Renal cortical epithelial cell (primary cell): Measurements from ENCODE around the gene CFAP45. TPM values are rescaled to one million over a fixed set of nuclear protein-coding genes. Genes with fewer than 3 reads are reported as not detected.

ENCODE experiments used
- DNase-seq: peaks from one replicate; pipeline ENCODE4 v3.0.0-alpha.2; 2011; ENCODE audit warnings: low read depth
- total RNA-seq: library from RNA; depleted of rRNA; stranded (reverse); fragments of >200 nt; gene quantifications from 2 replicates; pipeline ENCODE4 v1.2.3, GENCODE V29; 2014

CFAP45 gene
- total RNA-seq, 1 donor from 2014 or later, result 0.25 TPM

DNA sequence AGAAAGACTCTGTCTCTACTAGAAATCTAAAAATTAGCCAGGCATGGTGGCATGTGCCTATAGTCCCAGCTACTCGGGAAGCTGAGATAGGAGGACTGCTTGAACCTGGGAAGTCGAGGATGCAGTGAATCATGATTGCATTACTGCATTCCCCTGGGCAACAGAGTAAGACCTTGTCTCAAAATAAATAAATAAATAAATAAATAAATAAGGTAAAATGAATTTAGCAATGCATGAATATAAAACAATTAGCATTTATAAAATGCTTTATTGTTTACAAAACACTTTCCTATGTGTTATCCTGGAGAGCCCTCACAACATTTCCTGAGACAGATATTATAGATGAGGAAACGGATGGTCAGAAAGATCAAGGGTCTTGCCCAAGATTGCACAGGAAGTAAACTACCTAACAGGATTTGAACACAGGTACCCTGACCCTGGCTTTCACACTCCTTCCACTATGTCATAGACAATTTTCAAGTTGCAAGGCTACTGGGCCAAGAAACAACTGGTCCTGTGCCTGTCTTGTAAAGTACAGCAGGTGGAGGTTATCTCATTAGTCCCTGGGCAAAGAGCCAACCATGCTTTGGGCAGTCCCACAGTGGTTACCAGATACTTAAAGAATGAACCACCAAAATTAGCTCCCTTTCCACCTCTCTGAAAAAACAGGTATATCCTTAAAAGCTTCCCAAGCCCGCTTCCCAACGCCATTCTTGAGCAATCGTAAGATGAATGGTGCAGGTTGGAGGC, 22.1 kb downstream of the CFAP45 start:
- DNase-seq, result no peak

DNA sequence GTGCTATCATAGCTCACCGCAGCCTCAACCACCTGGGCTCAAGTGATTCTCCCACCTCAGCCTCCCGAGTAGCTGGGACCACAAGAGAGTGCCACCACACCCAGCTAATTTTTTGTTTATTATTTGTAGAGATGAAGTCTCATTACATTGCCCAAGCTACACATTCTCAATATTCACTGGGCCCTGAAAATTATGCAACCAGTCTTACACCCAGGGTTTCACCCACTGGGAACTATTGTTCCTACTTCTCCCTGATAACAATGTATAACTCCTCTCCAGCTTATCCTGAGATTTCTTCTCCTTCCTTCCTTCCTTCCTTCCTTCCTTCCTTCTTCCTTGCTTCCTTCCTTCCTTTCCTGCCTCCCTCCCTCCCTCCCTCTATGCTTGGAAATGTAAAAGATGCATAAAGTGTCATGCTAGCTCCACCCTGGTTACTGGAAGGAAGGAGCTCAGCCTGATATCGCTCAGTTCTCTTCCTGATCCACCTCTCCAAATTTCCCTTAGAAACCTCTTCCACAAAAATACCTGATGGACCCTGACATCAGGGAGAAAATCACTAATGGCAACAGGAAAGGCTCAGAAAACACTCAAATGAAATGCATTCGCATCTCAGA, 26.3 kb downstream of the CFAP45 start:
- peak; percentile 54 for DNase-seq

DNA sequence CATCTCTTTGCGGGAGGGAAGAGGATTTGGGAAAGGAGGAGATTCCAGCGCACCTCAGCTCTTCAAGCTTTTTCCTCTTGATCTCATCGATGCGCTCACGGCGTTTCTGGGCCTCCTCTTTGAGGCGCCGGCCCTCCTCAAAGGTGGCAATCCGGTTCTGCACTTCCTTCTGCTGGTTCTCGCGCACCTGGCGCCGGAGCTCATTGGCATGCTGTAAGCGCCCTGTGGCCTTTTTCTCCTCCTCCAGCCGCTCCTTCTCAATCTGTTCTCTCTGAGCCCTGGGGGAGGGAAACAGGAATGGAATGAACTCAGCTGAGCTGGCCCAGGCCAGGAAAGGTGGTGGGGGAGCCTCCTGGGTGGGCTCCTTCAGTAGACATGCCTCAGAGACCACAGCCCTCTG, 27.1 kb downstream of the CFAP45 start:
- no peak for DNase-seq

DNA sequence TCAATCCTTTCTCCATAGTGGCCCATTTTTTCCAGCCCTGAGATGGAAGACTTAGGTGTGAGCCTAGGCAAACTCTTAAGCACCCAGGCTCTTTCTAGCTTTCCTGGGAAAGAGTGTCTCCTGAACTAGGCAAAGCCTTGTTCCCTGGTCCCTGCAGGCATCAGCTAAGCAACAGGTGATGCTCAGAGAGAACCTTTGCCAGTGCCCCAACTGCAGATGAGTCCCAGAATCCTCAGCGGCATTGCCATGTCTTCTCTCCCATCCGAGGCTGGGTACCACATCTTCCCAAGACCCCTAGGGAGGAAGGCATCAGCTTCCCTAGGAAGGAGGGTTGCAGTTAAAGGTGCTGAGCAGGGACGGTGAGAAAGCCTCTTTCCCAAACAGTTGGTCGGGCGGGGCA, 29.3 kb downstream of the CFAP45 start:
- DNase-seq, result no peak

DNA sequence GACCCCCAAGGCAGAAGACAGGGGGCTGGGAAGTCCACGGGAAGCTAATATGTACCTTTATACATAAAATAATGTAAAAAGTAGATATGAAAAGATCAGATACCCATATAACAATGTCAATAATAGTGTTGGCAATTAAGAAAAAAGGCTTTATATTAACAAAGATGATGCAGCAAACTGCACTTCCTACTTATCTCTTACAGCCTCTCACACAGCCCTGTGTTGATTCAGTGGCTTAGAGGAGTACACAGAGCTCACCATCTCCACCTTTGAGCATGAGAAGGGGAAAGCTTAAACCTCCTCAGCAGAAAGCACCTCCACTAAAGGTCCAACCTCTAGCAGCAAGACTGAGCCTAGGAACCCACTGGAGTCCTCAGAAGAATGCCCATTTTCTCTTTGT, 30.4 kb downstream of the CFAP45 start:
- no peak for DNase-seq

DNA sequence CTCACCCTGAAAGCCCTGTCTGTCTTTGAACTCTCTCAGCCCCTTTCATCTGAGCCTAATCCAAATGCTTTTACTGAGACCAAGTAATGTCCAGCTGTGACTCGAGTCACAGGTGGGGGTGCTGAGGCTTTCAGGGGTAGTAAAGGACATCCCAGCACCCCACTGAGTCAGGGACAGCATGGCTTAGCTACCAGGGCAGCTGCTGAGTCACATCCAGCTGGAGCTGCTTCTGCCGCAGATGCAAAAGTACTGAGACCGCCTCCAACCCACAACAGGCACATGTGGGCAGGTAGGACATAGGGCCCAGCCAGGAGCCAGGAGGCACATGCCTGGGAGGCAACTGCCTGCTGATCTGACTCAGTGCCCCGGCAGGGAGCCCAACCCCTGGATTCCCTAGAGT, 30.8 kb downstream of the CFAP45 start:
- peak; percentile 86 for DNase-seq

DNA sequence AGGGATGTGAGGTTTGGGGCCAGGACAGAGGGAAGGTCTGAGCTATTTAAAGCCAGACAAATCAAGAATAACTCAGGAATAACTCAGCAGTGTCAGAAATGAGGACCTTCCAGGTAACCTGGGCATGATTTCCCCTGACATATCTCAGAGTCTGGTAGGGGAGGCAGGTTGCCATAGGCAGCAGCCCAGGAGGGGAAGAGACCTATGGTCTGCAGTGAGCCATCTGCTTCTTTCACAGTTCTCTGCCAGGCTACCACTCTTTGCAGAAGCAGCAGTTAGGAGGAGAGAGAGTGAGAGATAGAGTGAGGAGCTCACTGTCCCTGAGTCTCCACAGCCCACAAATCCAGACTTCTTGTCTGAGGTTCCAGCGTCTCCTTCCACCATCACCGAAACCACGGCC, 31.2 kb downstream of the CFAP45 start:
- DNase-seq, result no peak

DNA sequence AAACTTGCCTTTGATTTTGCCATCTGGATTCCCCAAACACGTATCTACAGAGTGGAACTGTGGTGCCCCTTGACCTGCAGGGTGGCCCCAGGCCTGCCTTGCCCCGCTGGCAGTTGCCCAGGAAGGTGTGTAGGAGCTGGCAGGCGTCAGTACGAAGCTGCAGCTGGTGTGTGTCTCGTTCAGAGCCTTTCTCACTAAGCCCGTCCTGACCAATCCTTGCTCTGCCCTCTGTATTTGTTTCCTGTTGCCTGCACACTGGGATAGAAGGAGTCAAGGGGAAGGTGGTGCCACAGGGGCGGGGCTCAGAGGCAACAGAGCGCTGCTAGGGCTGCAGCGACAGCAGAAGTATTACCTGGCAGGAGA, 32.3 kb downstream of the CFAP45 start:
- peak; percentile 82 for DNase-seq

DNA sequence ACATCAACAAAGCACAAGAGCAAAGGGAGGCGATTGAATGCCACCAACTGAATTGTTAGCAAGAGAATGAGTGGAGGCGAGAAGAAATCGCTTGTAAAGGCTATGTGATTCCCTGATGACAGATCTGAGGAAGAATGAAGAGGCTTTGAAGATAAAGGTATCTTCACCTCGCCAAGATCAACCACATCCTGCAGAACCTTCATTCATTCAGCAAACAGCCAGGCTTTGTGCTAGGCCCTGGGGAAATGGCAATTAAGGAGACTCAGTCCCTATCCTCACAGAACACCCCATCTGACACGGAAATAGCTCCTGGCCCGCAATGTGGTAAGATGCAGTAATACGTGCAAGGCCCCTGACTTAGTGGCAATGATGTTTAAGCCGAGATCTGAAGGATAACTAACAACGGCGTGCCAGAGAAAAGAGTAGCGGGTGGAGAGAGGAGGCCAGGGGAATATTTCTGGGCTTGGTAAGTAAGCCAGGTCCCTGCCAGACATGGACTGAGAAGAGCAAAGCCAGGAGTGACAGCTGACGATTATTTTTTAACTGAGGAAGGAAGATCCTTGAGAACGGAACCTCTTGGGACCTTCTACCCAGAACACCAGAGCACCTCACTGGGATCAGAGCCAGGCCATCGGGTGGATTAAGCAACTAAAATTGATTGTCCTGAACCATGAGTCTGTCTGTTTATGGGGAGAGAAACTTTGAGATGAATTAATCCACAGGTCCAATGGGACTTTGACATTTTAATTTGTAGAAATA, 32.9 kb downstream of the CFAP45 start:
- no peak for DNase-seq

DNA sequence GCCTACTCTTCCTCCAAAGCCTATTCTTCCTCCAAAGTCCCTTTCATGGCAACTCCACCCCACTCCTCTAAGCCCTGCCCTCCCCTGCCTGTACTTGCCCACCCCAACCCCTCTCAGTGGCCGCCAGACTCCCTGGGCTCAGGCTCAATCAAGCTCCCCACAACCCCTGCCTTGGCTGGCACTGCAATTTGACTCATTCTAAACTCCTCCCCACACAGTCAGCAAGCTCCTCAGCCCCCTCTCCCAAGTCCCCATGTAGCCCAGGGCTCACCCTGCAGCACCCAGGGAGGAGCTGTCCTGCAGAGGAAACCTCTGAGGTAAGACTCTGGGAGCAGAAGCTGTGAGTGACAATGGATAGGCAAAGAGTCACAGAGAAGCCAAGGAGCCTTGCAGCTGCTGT, 33.9 kb downstream of the CFAP45 start:
- DNase-seq, result no peak

DNA sequence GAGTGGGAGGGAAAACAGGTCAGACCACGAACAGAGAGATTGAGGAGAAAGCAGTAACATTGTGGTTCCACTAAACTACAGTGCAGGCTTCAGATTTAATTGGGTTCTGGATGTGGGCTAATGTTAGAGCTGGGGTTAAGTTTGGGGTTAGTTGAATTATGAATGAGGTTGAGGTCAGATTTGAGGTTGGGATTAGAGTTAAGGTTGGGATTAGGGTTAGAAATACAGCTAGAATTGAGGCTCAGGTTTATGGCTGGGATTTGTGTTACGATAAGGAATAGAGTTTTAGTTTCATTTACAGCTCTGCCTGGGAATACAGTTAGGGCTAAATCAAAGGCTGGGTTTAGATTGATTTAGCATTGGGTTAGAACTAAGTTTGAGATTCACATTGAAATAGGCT, 35.7 kb downstream of the CFAP45 start:
- DNase-seq, result no peak

DNA sequence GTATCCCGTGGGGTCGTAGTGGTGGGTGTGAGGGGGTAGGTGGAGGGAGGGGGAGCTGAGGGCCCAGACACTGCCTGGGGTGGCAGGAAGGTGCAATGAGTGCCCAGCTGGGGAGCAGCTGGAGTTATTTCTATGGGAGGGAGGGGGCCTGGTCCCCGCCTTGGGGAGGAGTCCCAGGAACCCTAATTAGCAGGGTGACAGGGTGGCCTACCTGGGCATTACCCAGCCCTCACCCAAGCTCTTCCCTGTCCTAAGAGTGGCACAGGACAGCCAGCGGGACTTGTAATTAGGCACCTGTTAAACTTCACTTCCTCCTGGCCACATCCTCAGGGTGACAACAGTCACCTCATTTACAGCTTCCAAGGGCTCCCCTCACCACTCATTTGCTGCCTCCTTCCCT, 37.4 kb downstream of the CFAP45 start, which contains the start of gene VSIG8:
TSS of gene VSIG8 (minus strand) at position 101 of the 400 bp plus-strand sequence. CDS start 136 bp downstream, outside the sequence.
- DNase-seq, result no peak

DNA sequence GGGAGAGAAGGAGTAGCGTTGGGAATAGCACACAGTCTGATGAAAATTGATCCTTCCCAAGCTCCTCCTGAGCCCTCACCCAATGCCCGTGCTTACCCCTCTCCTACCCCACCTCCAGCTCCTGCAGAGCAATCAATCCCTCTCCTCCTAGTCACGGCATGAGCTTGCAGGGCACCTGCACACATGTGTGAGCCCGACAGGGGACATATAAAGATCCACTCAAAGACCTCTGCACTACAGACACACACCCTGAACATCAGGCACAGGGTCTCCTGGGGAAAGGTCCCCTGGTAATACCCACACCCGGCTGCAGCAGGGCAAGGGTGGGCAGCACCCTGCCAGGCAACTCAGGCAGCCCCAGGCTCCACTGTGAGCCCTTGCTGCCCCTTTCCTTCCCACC, 37.9 kb downstream of the CFAP45 start:
- DNase-seq, result no peak

DNA sequence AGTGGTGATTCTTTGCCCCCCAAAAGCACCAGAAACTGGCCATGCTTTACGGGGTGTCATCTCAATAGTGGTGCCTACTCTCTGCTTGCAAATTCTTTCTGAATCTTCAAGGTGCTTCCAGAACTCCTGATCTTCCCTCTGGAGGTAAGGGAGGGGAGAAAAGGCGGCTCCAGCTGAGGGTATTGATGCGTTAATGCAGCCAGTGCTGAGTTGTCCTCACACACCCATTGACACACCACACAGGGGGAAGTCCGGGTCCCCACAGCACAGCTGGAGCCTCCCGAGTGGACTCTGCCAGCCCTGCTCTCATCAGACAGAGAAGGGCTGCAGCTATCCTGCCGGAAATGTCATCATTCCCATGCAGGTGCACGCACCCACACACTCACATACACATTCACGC, 38.7 kb downstream of the CFAP45 start:
- DNase-seq, result no peak

DNA sequence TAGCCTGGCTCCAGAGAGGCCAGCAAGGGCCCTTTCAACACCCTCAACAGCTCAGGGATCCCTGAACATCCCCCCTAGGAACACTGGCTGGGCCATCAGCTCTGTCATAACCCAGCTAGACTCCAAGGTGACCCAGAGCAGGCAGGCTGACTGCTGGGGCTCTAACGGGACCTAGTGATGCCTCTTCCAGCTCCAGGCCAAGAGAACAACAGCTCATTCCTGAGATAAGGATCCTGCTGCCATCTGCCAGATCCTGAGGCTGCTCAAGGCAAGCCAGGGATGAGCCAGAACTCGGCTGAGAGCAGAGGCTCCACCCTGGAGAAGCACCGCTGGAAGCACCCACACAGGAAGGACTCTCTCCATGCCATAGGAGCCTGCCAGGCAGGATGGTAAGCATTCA, 39.5 kb downstream of the CFAP45 start:
- DNase-seq, result no peak

DNA sequence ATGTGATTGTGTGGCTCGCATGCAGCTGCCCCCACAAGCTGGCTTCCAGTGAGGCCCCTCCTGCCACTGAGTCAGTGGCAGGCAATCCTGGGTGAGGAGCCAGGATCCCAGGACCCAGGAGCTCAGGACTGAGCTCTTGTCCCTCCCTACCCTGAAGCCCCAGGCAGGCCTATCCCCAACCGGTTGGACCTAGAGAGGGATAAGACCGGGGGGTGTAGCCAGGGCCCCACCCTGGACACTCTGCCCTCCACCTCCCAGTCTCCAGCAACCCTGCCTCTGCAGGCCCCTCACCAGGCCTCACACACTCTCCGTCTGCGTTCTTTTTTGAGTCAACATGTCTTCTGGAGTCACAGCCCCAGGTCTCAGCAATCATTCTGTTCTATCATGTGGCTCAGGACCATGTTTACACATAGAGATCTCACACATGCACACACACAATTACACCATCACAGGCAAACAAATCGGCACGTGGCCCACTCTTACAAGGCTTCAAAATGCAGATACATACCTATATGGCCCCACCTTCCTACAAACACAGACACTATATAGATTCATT, 40.1 kb downstream of the CFAP45 start:
- no peak for DNase-seq

DNA sequence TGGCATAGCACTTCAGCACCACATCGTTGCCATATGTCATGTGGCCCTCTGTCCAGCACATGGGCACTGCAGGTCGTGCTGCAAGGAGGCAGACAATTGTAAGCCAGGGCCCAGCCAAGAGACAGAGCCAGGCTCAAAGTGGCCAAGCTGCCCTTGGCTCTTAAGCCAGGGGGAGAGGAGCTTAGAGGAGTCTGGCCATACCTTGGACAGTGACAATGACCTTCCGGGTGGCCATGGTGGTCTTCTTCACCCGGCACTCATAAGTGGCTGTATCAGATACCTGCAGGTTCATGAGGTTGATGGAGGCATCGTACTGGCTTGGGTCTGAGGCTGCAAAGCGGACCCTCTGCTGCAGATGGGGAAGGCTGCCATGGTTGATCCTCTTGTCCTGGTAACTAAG, 42.1 kb downstream of the CFAP45 start:
- no peak for DNase-seq

DNA sequence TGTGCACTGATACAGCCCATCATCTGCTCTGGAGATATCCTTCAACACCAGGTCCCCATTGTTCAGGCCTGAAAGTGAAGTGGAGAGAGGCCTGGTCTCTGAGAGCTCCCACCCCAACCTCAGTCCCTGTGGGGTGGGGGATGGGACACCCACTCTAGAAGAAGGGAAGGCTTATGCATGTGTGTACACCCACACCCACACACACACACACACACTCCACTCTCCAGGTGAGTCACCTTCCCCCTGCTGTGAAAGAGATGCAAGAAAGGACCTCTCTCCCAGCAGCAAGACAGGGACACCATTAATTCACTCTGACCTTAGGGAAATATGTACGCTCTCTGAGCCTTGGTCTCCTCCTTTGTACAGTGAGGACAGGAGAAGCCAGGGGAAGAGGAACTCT, 43.4 kb downstream of the CFAP45 start:
- DNase-seq, result no peak

DNA sequence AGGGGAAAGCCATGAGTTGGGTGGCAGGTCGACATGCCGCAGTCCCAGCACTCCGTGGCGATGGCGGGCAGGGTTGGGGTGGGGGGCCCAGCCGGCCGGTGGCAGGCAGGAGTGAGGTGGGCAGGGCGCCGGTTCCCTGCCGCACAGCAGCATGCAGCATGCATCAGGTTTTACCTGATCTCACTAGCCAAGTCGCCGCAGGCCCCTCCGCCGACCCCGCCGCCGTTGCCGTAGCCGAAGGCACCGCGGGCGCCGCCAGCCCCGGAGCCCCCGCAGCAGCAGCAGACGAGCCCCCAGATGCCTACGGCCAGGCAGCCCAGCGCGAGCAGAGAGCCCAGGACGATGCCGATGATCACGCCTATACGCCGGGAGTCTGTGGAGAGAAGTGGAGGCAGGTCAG, 44.3 kb downstream of the CFAP45 start:
- DNase-seq, result no peak

DNA sequence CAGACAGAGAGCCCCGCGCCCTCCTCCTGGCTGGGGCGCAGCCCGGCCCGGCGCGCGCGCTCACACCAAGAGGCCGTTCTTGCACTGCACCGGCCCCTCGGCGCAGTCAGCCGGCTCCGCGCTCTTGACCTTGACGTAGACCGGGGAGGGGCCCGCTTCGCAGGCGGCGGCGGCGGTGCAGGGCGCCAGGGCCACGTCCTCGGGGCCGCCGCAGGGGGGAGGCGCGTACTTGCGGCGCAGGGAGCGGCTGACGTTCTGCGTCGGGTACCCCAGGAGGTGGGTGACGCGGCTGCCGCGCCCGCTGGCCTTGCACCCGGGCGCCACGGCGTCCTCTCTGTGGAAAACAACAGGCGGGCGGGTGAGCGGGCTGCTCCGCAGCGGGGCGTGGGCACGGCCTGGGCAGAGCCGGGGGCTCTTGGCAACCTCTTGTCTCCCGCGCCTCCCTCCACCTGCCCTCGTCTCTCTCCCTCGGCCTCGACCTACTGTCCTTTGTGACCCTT, 45.2 kb downstream of the CFAP45 start:
- no peak for DNase-seq

DNA sequence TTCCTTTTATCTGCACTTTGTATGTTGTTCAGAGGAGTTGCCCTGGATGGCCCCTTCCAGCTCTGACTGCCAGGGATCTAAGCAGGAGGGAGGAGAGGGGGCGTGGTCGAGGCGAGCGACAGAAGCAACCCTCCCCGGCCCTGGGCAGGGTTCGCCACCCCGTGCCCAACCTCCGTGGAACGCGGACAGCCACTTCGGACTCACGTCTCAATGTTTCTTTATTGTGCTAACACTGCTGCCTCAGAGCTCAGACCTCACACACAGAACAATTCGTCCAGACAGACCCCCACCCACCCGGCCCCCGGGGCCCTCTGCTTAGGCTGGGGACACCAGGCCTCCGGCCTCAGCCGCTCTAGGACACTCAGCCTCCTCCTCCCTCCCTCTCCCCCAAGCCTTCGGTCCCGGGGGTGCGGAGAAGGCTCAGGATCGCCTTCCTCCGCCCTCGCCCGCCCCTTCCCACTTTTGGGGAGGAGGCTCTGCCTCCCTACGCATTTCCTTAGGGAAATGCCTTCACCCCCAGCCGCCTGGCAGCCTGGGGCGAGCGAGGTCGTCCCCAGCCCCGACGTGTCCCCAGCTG, 45.8 kb downstream of the CFAP45 start:
- peak; percentile 54 for DNase-seq
